PC-3 (cell line): ENCODE results near the gene CHSY1.

ENCODE experiments used
- EZH2 ChIP-seq: fragments of 300-600 bp; sonication (generic); IDR thresholded peaks from one replicate; pipeline ENCODE4 v1.6.1; 2017; ENCODE audit warnings: antibody characterized with exemption, mild to moderate bottlenecking, low read length; ENCODE audit not compliant: unreplicated experiment
- EZH2phosphoT487 ChIP-seq: fragments of 300-600 bp; sonication (generic); IDR thresholded peaks from 2 replicates; pipeline ENCODE4 v1.6.1; 2018; ENCODE audit warnings: mild to moderate bottlenecking, antibody characterized with exemption, low read length, borderline replicate concordance
- TF ChIP-seq, protein P1 (sequence below): fragments of 300-600 bp; sonication (generic); conservative IDR thresholded peaks from 2 replicates; pipeline ENCODE4 v1.5.1; 2017; ENCODE audit warnings: antibody characterized with exemption, low read depth, mild to moderate bottlenecking, low read length

DNA sequence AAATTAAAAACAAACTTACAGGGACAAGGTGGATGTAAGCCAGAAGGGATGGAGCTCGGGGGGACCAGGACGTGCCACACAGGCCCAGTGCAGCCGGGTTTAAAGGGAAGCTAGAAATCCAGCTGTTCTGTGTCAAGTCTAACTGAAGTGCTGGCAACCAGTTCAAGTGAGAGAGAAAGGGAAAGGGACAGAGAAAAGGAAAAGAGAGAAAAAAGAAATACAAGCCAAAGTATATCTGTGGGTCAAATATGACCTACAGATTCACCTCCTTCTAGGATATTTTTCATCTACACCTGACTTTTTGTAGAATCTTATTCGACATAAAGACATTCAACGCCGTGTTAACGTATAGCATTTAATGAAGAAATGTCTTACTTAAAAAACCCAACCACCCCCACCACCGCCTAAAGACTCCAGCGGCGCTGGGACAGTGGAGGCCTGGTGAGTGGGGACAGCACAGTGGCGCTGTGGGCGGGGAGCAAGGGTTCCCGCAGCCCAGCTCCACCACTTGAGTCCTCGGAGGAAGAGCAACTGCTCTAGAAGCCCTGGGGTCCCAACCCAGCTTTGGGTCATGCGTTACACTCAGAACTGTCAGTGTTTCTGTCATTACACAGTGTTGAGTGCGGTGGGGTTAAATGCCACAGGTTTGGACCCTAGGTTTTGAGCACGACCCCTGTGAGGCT lies 62.3 kb downstream of the CHSY1 start:
- TF ChIP-seq, protein P1, sequence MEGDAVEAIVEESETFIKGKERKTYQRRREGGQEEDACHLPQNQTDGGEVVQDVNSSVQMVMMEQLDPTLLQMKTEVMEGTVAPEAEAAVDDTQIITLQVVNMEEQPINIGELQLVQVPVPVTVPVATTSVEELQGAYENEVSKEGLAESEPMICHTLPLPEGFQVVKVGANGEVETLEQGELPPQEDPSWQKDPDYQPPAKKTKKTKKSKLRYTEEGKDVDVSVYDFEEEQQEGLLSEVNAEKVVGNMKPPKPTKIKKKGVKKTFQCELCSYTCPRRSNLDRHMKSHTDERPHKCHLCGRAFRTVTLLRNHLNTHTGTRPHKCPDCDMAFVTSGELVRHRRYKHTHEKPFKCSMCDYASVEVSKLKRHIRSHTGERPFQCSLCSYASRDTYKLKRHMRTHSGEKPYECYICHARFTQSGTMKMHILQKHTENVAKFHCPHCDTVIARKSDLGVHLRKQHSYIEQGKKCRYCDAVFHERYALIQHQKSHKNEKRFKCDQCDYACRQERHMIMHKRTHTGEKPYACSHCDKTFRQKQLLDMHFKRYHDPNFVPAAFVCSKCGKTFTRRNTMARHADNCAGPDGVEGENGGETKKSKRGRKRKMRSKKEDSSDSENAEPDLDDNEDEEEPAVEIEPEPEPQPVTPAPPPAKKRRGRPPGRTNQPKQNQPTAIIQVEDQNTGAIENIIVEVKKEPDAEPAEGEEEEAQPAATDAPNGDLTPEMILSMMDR = no peak
- TF ChIP-seq EZH2 = no peak
- no peak for TF ChIP-seq EZH2phosphoT487
